B cell (primary cell): Measurements from ENCODE around the gene ANGEL2.

ENCODE experiments used
- EZH2 ChIP-seq: IDR thresholded peaks from 2 replicates; pipeline ENCODE4 v1.6.1; 2012; ENCODE audit warnings: borderline replicate concordance, low read depth, mild to moderate bottlenecking, moderate library complexity, low read length; ENCODE audit not compliant: insufficient read depth, poor library complexity, severe bottlenecking
- TF ChIP-seq, protein P1 (sequence below): fragments of 200-600 bp; IDR thresholded peaks from one replicate; pipeline ENCODE4 v1.8.0; 2022; ENCODE audit warnings: antibody characterized with exemption, mild to moderate bottlenecking

DNA sequence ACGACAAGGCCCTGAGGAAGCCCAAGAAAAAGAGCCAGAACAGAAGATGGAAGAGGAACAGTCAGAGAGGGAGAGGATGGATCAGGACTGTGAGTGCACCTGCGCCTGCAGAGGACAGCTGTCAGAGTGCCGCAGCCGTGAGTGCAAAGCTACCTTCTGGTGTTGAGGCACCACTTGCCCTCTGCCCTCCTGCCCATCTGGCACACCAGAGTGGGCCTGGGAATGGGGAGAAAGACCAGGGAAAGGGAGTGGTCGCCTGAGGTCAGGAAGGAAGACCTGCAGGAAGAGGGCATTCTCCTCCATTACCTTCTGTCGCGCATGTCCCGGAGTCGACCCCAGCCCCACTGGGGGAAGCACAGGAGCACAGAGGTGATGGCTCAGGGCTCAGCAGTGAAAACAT, 39.1 kb downstream of the ANGEL2 start:
- TF ChIP-seq, protein P1, sequence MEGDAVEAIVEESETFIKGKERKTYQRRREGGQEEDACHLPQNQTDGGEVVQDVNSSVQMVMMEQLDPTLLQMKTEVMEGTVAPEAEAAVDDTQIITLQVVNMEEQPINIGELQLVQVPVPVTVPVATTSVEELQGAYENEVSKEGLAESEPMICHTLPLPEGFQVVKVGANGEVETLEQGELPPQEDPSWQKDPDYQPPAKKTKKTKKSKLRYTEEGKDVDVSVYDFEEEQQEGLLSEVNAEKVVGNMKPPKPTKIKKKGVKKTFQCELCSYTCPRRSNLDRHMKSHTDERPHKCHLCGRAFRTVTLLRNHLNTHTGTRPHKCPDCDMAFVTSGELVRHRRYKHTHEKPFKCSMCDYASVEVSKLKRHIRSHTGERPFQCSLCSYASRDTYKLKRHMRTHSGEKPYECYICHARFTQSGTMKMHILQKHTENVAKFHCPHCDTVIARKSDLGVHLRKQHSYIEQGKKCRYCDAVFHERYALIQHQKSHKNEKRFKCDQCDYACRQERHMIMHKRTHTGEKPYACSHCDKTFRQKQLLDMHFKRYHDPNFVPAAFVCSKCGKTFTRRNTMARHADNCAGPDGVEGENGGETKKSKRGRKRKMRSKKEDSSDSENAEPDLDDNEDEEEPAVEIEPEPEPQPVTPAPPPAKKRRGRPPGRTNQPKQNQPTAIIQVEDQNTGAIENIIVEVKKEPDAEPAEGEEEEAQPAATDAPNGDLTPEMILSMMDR = no peak
- no peak for TF ChIP-seq EZH2
